Measurements from ENCODE around the gene PNPLA3. TPM values are rescaled to one million over a fixed set of nuclear protein-coding genes. Genes with fewer than 3 reads are reported as not detected.

PNPLA3 gene
- total and polyA plus RNA-seq, 9 of the 15 experiments (the other 6 are each of a cell fraction or from before 2014, with no cell fraction given), result 0.20 to 0.48 (median 0.38) TPM; not detected in 6

DNA sequence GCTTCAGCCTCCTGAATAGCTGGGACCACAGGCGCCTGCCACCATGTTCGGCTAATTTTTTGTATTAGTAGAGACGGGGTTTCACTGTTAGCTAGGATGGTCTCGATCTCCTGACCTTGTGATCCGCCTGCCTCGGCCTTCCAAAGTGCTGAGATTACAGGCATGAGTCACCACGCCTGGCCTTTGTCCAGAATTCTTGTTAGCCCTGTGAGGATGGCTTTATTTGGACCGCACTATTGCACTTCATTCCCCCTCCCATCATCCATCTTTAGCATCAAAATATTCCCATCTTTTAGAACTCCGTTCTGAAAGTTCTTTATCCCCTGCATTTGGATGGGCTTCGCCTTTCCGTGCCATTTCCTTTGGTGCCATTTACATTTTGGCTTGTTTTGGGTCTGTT, 34.3 kb downstream of the PNPLA3 start (continued):
- TF ChIP-seq CHD7 (IDR thresholded peaks at IDR 0.05; ENCODE audit: low read depth, low read length), result no peak

Data from K562 (cell line).